ENCODE results near the gene CARD11.
"Not testable (repeated sequence)": the region's sequence is repeated elsewhere in the genome, so short reads cannot be mapped to it uniquely, and the experiment has no call there.

The CARD11 gene

GRCh38 chr7:3027005-3027845, 16.4 kb downstream of the CARD11 start:
- no peak overlapping the region for H3K4me3 ChIP-seq (ENCODE audit: low read depth, low read length)
- DNase-seq (ENCODE audit: low read depth): no peak
- no peak for TF ChIP-seq CTCF (IDR thresholded peaks at IDR 0.05; ENCODE audit: low read depth, low read length, missing control alignments)

- no peak overlapping the region for H3K4me3 ChIP-seq (ENCODE audit: low read depth, low read length)
- TF ChIP-seq CTCF (IDR thresholded peaks at IDR 0.05; ENCODE audit: low read depth, low read length, missing control alignments): no peak
- DNase-seq (ENCODE audit: low read depth): no peak
These were observed 18.1 kb downstream of the CARD11 start for GRCh38 chr7:3025616-3026015.

GRCh38 chr7:3021825-3022224, 21.8 kb downstream of the CARD11 start:
- no peak for DNase-seq (ENCODE audit: low read depth)
- no peak for TF ChIP-seq CTCF (IDR thresholded peaks at IDR 0.05; ENCODE audit: low read depth, low read length, missing control alignments)
- no peak overlapping the region for H3K4me3 ChIP-seq (ENCODE audit: low read depth, low read length)

GRCh38 chr7:3021224-3021623, 22.4 kb downstream of the CARD11 start:
- DNase-seq (ENCODE audit: low read depth); H3K4me3 ChIP-seq (ENCODE audit: low read depth, low read length): not testable (repeated sequence)

GRCh38 chr7:3020416-3020815, 23.3 kb downstream of the CARD11 start:
- DNase-seq (ENCODE audit: low read depth): no peak
- TF ChIP-seq CTCF (IDR thresholded peaks at IDR 0.05; ENCODE audit: low read depth, low read length, missing control alignments): no peak
- H3K4me3 ChIP-seq (ENCODE audit: low read depth, low read length): no peak overlapping the region

GRCh38 chr7:3019801-3020200, 23.9 kb downstream of the CARD11 start:
- TF ChIP-seq CTCF (IDR thresholded peaks at IDR 0.05; ENCODE audit: low read depth, low read length, missing control alignments): no peak
- DNase-seq (ENCODE audit: low read depth): no peak
- no peak overlapping the region for H3K4me3 ChIP-seq (ENCODE audit: low read depth, low read length)

- DNase-seq (ENCODE audit: low read depth): no peak
- no peak overlapping the region for H3K4me3 ChIP-seq (ENCODE audit: low read depth, low read length)
- TF ChIP-seq CTCF (IDR thresholded peaks at IDR 0.05; ENCODE audit: low read depth, low read length, missing control alignments): no peak
These were observed 29.5 kb downstream of the CARD11 start for GRCh38 chr7:3013975-3014792.

Measured in GM12864 (cell line).